ENCODE measurements around the gene GGTA1.

- TF ChIP-seq EZH2 (IDR thresholded peaks at IDR 0.05; ENCODE audit: borderline replicate concordance, insufficient read depth, low read length, poor library complexity, severe bottlenecking) (no peak), CTCF (IDR thresholded peaks at IDR 0.05; ENCODE audit: poor library complexity, severe bottlenecking) (no peak), TAF1 (IDR thresholded peaks at IDR 0.05; ENCODE audit: low read depth) (no peak), EP300 (conservative IDR thresholded peaks at IDR 0.05; ENCODE audit: poor library complexity, severe bottlenecking) (no peak)
Observed at GRCh38 chr9:121505903-121506735, 6.5 kb upstream of the GGTA1 start.

All from neural cell (in vitro differentiated cells).